ENCODE measurements around the gene PIP4K2C.

Gene PIP4K2C

DNA sequence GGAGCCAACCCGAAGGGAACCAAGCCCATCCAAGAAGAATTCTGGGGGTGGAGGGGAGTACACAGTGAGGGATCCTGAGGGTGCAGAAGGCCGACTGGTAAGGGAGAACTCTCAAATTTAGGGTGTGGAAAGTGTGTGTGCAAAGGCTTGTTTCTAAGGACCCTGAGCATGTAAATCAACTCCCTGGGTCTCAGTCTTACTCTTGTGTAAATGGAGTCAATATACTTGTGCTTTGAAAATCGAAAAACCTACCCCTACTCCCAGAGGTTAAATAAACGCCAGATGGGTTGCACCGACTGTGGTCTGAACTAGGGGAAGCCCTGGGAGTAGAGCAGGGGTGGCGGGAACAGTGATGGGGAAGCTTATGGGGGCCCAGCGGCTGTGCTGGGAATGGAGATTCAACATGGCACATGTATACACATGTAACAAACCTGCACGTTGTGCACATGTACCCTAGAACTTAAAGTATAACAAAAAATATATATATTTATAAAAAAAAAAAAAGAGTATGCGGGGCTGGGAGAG is 36.0 kb downstream of the PIP4K2C start:
- no peak overlapping the region for H3K27ac Mint-ChIP-seq
- peaks cover 8% of the 10 kb centered on the region for H3K4me1 Mint-ChIP-seq
- H3K27me3 Mint-ChIP-seq (ENCODE audit: low read depth): peaks cover 100% of the 10 kb centered on the region
- no peaks in the 10 kb centered on the region for H3K9me3 Mint-ChIP-seq
- peaks cover 6% of the 10 kb centered on the region for H3K36me3 Mint-ChIP-seq (ENCODE audit: low read depth)
- peak overlapping the region in 1 of 3 experiments; percentile 27 for H3K4me3 Mint-ChIP-seq
- TF ChIP-seq CTCF (IDR thresholded peaks at IDR 0.05; ENCODE audit: unreplicated experiment in 3 of 3): no peak

DNA sequence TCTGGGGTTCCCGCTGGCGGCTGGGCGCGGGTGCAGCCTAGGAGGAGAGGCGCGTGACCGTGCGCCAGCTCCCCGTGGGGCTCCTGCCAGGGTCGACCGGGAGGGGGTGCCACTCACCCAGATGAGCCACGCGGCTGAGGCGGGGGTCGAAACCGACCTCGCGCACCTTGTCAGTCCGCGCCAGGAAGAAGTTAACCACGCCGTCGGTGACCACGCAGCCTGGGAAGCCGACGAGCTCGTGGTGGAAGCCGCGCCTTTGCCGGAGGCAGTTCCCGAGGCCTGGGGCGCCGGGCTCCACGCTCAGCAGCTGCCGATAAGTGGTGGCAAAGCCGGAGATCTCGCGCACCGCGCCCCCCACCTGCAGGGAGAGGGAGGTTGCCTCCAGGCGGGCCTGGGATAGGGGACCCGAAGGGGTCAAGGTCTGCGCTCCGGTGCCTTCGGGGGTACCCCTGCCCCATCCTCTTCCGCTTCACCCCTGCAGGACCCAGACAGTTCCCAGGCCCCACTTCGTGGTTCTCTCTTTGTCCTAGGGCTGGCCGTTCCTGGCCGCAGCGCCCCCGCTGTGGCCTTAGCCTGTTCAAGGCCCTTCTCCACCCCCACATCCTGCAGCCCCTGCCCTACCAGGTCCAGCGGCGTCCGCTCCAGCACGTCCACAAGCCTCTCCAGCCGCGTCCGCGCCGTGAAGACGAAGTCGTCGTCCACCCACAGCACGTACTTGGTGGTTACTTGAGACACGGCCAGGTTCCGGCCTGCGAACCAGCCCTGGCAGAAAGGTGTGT is 36.7 kb downstream of the PIP4K2C start:
- Mint-ChIP-seq H3K4me3 (peak overlapping the region in 1 of 3 experiments; percentile 53), H3K36me3 (ENCODE audit: low read depth) (peaks cover 4% of the 10 kb centered on the region), H3K27ac (no peak overlapping the region), H3K27me3 (ENCODE audit: low read depth) (peaks cover 98% of the 10 kb centered on the region), H3K4me1 (peaks cover 5% of the 10 kb centered on the region), H3K9me3 (no peaks in the 10 kb centered on the region)
- TF ChIP-seq CTCF (IDR thresholded peaks at IDR 0.05; ENCODE audit: unreplicated experiment in 3 of 3): peak in 1 of 3 experiments; percentile 11

GRCh38 chr12:57628280-57629191 is 37.5 kb downstream of the PIP4K2C start:
- H3K36me3 Mint-ChIP-seq (ENCODE audit: low read depth): peaks cover 4% of the 10 kb centered on the region
- H3K4me1 Mint-ChIP-seq: peaks cover 5% of the 10 kb centered on the region

DNA sequence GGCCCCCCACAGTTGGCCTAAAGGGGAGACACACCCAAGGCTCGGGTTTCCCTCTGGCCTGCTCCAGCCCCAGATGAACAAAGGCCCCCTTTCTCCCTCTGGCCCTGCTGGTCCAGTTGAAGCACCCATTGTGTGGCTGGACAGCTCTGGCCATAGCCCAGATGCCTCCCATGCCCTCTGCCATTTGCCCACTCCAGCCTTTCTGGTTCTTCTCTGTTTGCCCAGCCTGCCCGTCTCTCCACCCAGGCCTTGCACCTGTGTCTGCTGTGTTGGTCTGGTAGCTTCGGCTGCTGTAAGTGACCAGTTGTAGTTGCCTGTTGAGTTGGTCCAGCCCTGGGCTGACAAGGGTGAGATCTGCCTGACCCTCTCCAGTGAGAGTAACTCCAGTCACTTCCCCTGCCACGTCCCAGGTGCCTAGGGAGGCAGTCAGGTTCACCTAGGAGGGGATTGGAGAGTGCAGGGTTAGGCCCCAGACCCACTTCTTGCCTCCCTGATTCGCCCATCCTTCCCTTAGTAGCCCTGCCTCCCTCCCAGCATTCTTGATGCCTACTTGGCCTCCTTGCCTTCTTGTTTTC is 39.0 kb downstream of the PIP4K2C start:
- no peak for TF ChIP-seq CTCF (IDR thresholded peaks at IDR 0.05; ENCODE audit: unreplicated experiment in 3 of 3)
- no peak overlapping the region for H3K27ac Mint-ChIP-seq
- peaks cover 95% of the 10 kb centered on the region for H3K27me3 Mint-ChIP-seq (ENCODE audit: low read depth)
- peaks cover 5% of the 10 kb centered on the region for H3K4me1 Mint-ChIP-seq
- H3K9me3 Mint-ChIP-seq: no peaks in the 10 kb centered on the region
- no peak overlapping the region for H3K4me3 Mint-ChIP-seq
- H3K36me3 Mint-ChIP-seq (ENCODE audit: low read depth): peaks cover 4% of the 10 kb centered on the region

More at GRCh38 chr12:57628280-57629191, 37.5 kb downstream of the PIP4K2C start:
- H3K27me3 Mint-ChIP-seq (ENCODE audit: low read depth): peaks cover 97% of the 10 kb centered on the region
- no peak overlapping the region for H3K4me3 Mint-ChIP-seq
- no peaks in the 10 kb centered on the region for H3K9me3 Mint-ChIP-seq
- H3K27ac Mint-ChIP-seq: no peak overlapping the region
- TF ChIP-seq CTCF (IDR thresholded peaks at IDR 0.05; ENCODE audit: unreplicated experiment in 3 of 3): no peak

- Mint-ChIP-seq H3K27ac (no peak overlapping the region), H3K9me3 (no peaks in the 10 kb centered on the region), H3K4me3 (peak overlapping the region in 2 of 3 experiments; percentile 26 to 68), H3K36me3 (ENCODE audit: low read depth) (peaks cover 2% of the 10 kb centered on the region), H3K4me1 (peaks cover 5% of the 10 kb centered on the region), H3K27me3 (ENCODE audit: low read depth) (peaks cover 94% of the 10 kb centered on the region)
- no peak for TF ChIP-seq CTCF (IDR thresholded peaks at IDR 0.05; ENCODE audit: unreplicated experiment in 3 of 3)
Observed at GRCh38 chr12:57630891-57631433, 40.0 kb downstream of the PIP4K2C start.

Data from nephron (organoid).